Hepatocyte (in vitro differentiated cells): ENCODE measurements around the gene SMIM35. TPM values are rescaled to one million over a fixed set of nuclear protein-coding genes. Genes with fewer than 3 reads are reported as not detected.

Experiments
- DNase-seq: peaks from one replicate; pipeline ENCODE4 v3.0.0-alpha.2; 2016; ENCODE audit warnings: low spot score
- H2AFZ ChIP-seq: fragments of 200-600 bp; sonication (generic); 2 replicates; pipeline ENCODE4 v1.6.0; 2016; ENCODE audit warnings: antibody characterized with exemption, mild to moderate bottlenecking
- H3K27ac ChIP-seq: fragments of 200-600 bp; sonication (generic); 2 replicates; pipeline ENCODE4 v1.5.1; 2016; ENCODE audit warnings: mild to moderate bottlenecking
- H3K27me3 ChIP-seq: fragments of 200-600 bp; sonication (generic); 2 replicates; pipeline ENCODE4 v1.6.1; 2016
- H3K36me3 ChIP-seq: fragments of 200-600 bp; sonication (generic); replicated peaks from 2 replicates; pipeline ENCODE4 v1.5.1; 2016; ENCODE audit warnings: low read depth; ENCODE audit not compliant: insufficient read depth
- H3K4me1 ChIP-seq: fragments of 200-600 bp; sonication (generic); 2 replicates; pipeline ENCODE4 v1.5.1; 2016; ENCODE audit warnings: mild to moderate bottlenecking, moderate library complexity; ENCODE audit not compliant: insufficient read depth
- H3K4me2 ChIP-seq: fragments of 200-600 bp; sonication (generic); 2 replicates; pipeline ENCODE4 v1.6.0; 2016
- H3K4me3 ChIP-seq: fragments of 200-600 bp; sonication (generic); 2 replicates; pipeline ENCODE4 v1.5.1; 2016; ENCODE audit warnings: mild to moderate bottlenecking
- H3K79me2 ChIP-seq: fragments of 200-600 bp; sonication (generic); 2 replicates; pipeline ENCODE4 v1.6.0; 2017; ENCODE audit warnings: mild to moderate bottlenecking
- H3K9me2 ChIP-seq: fragments of 200-600 bp; sonication (generic); replicated peaks from 2 replicates; pipeline ENCODE4 v1.6.0; 2017; ENCODE audit warnings: mild to moderate bottlenecking; ENCODE audit not compliant: insufficient read depth
- H3K9me3 ChIP-seq: fragments of 200-600 bp; sonication (generic); 2 replicates; pipeline ENCODE4 v1.5.1; 2016; ENCODE audit warnings: low read depth, mild to moderate bottlenecking
- H4K20me1 ChIP-seq: fragments of 200-600 bp; sonication (generic); 2 replicates; pipeline ENCODE4 v1.6.0; 2016; ENCODE audit warnings: mild to moderate bottlenecking; ENCODE audit not compliant: insufficient read depth, poor library complexity, severe bottlenecking
- CTCF ChIP-seq: fragments of 200-600 bp; sonication (generic); IDR thresholded peaks from 2 replicates; pipeline ENCODE4 v1.5.1; 2016; ENCODE audit warnings: antibody characterized with exemption, mild to moderate bottlenecking; ENCODE audit not compliant: poor library complexity
- EZH2 ChIP-seq: fragments of 200-600 bp; sonication (generic); IDR thresholded peaks from 2 replicates; pipeline ENCODE4 v1.6.1; 2016; ENCODE audit warnings: antibody characterized with exemption, mild to moderate bottlenecking, borderline replicate concordance
- EZH2phosphoT487 ChIP-seq: fragments of 200-600 bp; sonication (generic); IDR thresholded peaks from one replicate; pipeline ENCODE4 v1.6.1; 2018; ENCODE audit warnings: antibody characterized with exemption, mild to moderate bottlenecking, low read depth, moderate library complexity; ENCODE audit not compliant: unreplicated experiment, severe bottlenecking
- WGBS: methylation state at CpG from one replicate; pipeline ENCODE4 v1.1.6; 2016; ENCODE audit warnings: low lambda C conversion rate; ENCODE audit errors: missing lambda C conversion rate; 5-methylcytosine and 5-hydroxymethylcytosine counted together
- polyA plus RNA-seq: library from polyadenylated mRNA; unstranded; fragments of >200 nt; fragmentation: Nextera tagmentation; extraction: Ambion mirVana; gene quantifications from 2 replicates; pipeline ENCODE4 v1.2.1, GENCODE V29; 2016
- total RNA-seq: library from RNA; depleted of rRNA; stranded (reverse); fragments of >200 nt; gene quantifications from 2 replicates; pipeline ENCODE4 v1.2.3, GENCODE V29; 2014

SMIM35 gene
- total and polyA plus RNA-seq, 2 experiments from 2014 or later, result 0.03 TPM; not detected in 1

GRCh38 chr11:117997406-117997805 is 89.4 kb downstream of the SMIM35 start:
- Histone ChIP-seq H3K4me2 (no peak overlapping the region), H3K4me1 (peaks cover 4% of the 10 kb centered on the region), H3K27me3 (no peaks in the 10 kb centered on the region), H3K9me2 (no peaks in the 10 kb centered on the region), H3K36me3 (no peaks in the 10 kb centered on the region), H3K9me3 (no peaks in the 10 kb centered on the region), H2AFZ (no peak overlapping the region), H3K4me3 (no peak overlapping the region), H3K27ac (no peak overlapping the region), H3K79me2 (no peaks in the 10 kb centered on the region), H4K20me1 (no peaks in the 10 kb centered on the region)
- TF ChIP-seq CTCF, result no peak
- TF ChIP-seq EZH2phosphoT487, result no peak
- TF ChIP-seq EZH2, result no peak
- 94% methylated on average over 2 of the region's 2 CpGs for WGBS
- DNase-seq, result no peak

GRCh38 chr11:117996058-117996457 is 90.7 kb downstream of the SMIM35 start:
- Histone ChIP-seq H3K27ac (no peak overlapping the region), H2AFZ (no peak overlapping the region), H3K9me3 (no peaks in the 10 kb centered on the region), H3K4me2 (no peak overlapping the region), H3K36me3 (no peaks in the 10 kb centered on the region), H3K27me3 (no peaks in the 10 kb centered on the region), H3K9me2 (no peaks in the 10 kb centered on the region), H3K4me3 (no peak overlapping the region), H3K79me2 (no peaks in the 10 kb centered on the region), H4K20me1 (no peaks in the 10 kb centered on the region), H3K4me1 (no peaks in the 10 kb centered on the region)
- TF ChIP-seq EZH2phosphoT487 (no peak), CTCF (no peak), EZH2 (no peak)
- WGBS, result 95% methylated on average over 3 of the region's 4 CpGs
- no peak for DNase-seq

- Histone ChIP-seq H3K4me2 (no peak overlapping the region), H4K20me1 (no peaks in the 10 kb centered on the region), H3K27ac (no peak overlapping the region), H3K4me3 (no peak overlapping the region), H3K36me3 (no peaks in the 10 kb centered on the region), H3K9me2 (no peaks in the 10 kb centered on the region), H3K9me3 (no peaks in the 10 kb centered on the region), H3K27me3 (no peaks in the 10 kb centered on the region), H3K79me2 (no peaks in the 10 kb centered on the region), H2AFZ (no peak overlapping the region), H3K4me1 (no peaks in the 10 kb centered on the region)
- TF ChIP-seq EZH2phosphoT487, result no peak
- no peak for DNase-seq
- WGBS, result 94% methylated on average over 11 of the region's 11 CpGs
Measured at GRCh38 chr11:117995472-117995871, 91.3 kb downstream of the SMIM35 start.

GRCh38 chr11:117993988-117994745 is 92.6 kb downstream of the SMIM35 start:
- H3K36me3 ChIP-seq, result no peaks in the 10 kb centered on the region
- no peaks in the 10 kb centered on the region for H3K9me2 ChIP-seq
- no peak overlapping the region for H3K27ac ChIP-seq
- H3K9me3 ChIP-seq, result no peaks in the 10 kb centered on the region
- H3K4me2 ChIP-seq, result no peak overlapping the region
- no peak overlapping the region for H2AFZ ChIP-seq
- H3K27me3 ChIP-seq, result no peaks in the 10 kb centered on the region
- no peaks in the 10 kb centered on the region for H3K4me1 ChIP-seq
- no peaks in the 10 kb centered on the region for H3K79me2 ChIP-seq
- H4K20me1 ChIP-seq, result no peaks in the 10 kb centered on the region
- peak; percentile 34 for DNase-seq
- TF ChIP-seq EZH2phosphoT487 (no peak), CTCF (no peak), EZH2 (no peak)
- WGBS, result 51% methylated on average over 9 of the region's 9 CpGs
- H3K4me3 ChIP-seq, result no peak overlapping the region
